ENCODE results near the gene LRRC61.

The LRRC61 gene

GRCh38 chr7:150332852-150333635 is 9.9 kb downstream of the LRRC61 start:
- no peak for FAIRE-seq

- no peak for FAIRE-seq
These were observed 10.5 kb downstream of the LRRC61 start for GRCh38 chr7:150333659-150334058.

GRCh38 chr7:150334108-150334507 is 11.0 kb downstream of the LRRC61 start:
- no peak for FAIRE-seq

- no peak for FAIRE-seq
These were observed 12.1 kb downstream of the LRRC61 start for GRCh38 chr7:150335108-150335773.

- no peak for FAIRE-seq
These were observed 12.6 kb downstream of the LRRC61 start for GRCh38 chr7:150335774-150336112.

- FAIRE-seq, result no peak
These were observed 13.6 kb downstream of the LRRC61 start for GRCh38 chr7:150336746-150337145.

- no peak for FAIRE-seq
These were observed 14.0 kb downstream of the LRRC61 start for GRCh38 chr7:150337179-150337578.

- FAIRE-seq, result no peak
These were observed 14.5 kb downstream of the LRRC61 start for GRCh38 chr7:150337659-150338081.

GRCh38 chr7:150338166-150338829 is 15.1 kb downstream of the LRRC61 start:
- no peak for FAIRE-seq

- no peak for FAIRE-seq
These were observed 16.3 kb downstream of the LRRC61 start for GRCh38 chr7:150339409-150339809.

- FAIRE-seq, result no peak
These were observed 17.0 kb downstream of the LRRC61 start for GRCh38 chr7:150340024-150340749.

GRCh38 chr7:150340875-150341262 is 17.7 kb downstream of the LRRC61 start:
- no peak for FAIRE-seq

GRCh38 chr7:150341263-150342120 is 18.3 kb downstream of the LRRC61 start, which contains the start of gene RARRES2:
TSS of gene RARRES2 (minus strand) at chr7:150341629. CDS start at chr7:150340609, 1,020 bp downstream.
- no peak for FAIRE-seq

- no peak for FAIRE-seq
These were observed 18.9 kb downstream of the LRRC61 start for GRCh38 chr7:150342121-150342408.

GRCh38 chr7:150343225-150343624 is 20.1 kb downstream of the LRRC61 start:
- no peak for FAIRE-seq

GRCh38 chr7:150344299-150344698 is 21.1 kb downstream of the LRRC61 start:
- peak; percentile 81 for FAIRE-seq

- no peak for FAIRE-seq
These were observed 21.9 kb downstream of the LRRC61 start for GRCh38 chr7:150345012-150345411.

- no peak for FAIRE-seq
These were observed 23.8 kb downstream of the LRRC61 start for GRCh38 chr7:150346922-150347321.

GRCh38 chr7:150351587-150352194 is 28.5 kb downstream of the LRRC61 start:
- no peak for FAIRE-seq

GRCh38 chr7:150355666-150356059 is 32.5 kb downstream of the LRRC61 start:
- no peak for FAIRE-seq

GRCh38 chr7:150356265-150356897 is 33.2 kb downstream of the LRRC61 start:
- peak; percentile 46 for FAIRE-seq
